Mesodermal cell (in vitro differentiated cells): ENCODE measurements around the gene ARFGAP1.
"Not testable (repeated sequence)": the region's sequence is repeated elsewhere in the genome, so short reads cannot be mapped to it uniquely, and the experiment has no call there.

Experiments used
- H3K27ac ChIP-seq: 2 replicates; pipeline ENCODE4 v1.7.0; 2013; ENCODE audit warnings: mild to moderate bottlenecking, low read depth, low read length, moderate library complexity; ENCODE audit not compliant: severe bottlenecking
- H3K36me3 ChIP-seq: 2 replicates; pipeline ENCODE4 v1.7.1; 2013; ENCODE audit warnings: mild to moderate bottlenecking, low read length, moderate library complexity; ENCODE audit not compliant: control insufficient read depth, insufficient read depth
- H3K4me1 ChIP-seq: one replicate; pipeline ENCODE4 v1.7.1; 2013; ENCODE audit warnings: mild to moderate bottlenecking, low read length; ENCODE audit not compliant: insufficient read depth, control insufficient read depth, poor library complexity, severe bottlenecking
- H3K4me3 ChIP-seq: 2 replicates; pipeline ENCODE4 v1.7.0; 2013; ENCODE audit warnings: low read length, control low read depth, mild to moderate bottlenecking; ENCODE audit not compliant: insufficient read depth, poor library complexity, severe bottlenecking; ENCODE audit errors: extremely low read depth
- H3K9me3 ChIP-seq: 2 replicates; pipeline ENCODE4 v1.7.1; 2013; ENCODE audit warnings: mild to moderate bottlenecking, low read length, moderate library complexity; ENCODE audit not compliant: control insufficient read depth
- WGBS, 2 experiments: methylation state at CpG; one replicate each; pipeline ENCODE4 v1.1.5; 2013; ENCODE audit warnings: missing lambda C conversion rate in 2 of 2; ENCODE audit not compliant: insufficient coverage in 2 of 2; 5-methylcytosine and 5-hydroxymethylcytosine counted together

The ARFGAP1 gene

GRCh38 chr20:63303095-63303666, 30.6 kb downstream of the ARFGAP1 start:
- Histone ChIP-seq H3K4me3 (no peak overlapping the region), H3K9me3 (no peaks in the 10 kb centered on the region), H3K4me1 (no peaks in the 10 kb centered on the region), H3K27ac (no peak overlapping the region), H3K36me3 (no peaks in the 10 kb centered on the region)
- 71 to 100% methylated on average over 1 to 2 of the region's 5 CpGs for WGBS, 2 experiments

DNA sequence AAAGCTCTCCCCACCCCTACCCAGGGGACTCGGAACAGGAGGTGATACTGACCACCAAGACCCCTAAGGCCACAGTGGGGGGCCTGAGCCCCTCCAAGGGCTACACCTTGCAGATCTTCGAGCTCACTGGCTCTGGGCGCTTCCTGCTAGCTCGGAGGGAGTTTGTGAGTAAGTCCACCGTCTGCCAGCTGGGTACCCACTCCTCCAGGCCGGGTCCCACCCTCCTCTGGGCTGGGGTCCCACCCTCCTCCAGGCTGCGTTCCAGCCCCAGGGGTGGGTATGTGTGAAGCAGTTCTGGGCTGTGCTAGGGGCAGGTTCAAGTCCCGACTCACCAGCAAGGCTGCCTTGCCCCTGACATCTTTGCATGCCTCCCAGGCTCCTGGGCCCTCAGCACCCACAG, 32.8 kb downstream of the ARFGAP1 start:
- Histone ChIP-seq H3K9me3 (no peaks in the 10 kb centered on the region), H3K36me3 (no peaks in the 10 kb centered on the region), H3K27ac (no peak overlapping the region), H3K4me3 (no peak overlapping the region), H3K4me1 (no peaks in the 10 kb centered on the region)
- 53 to 78% methylated on average over 4 to 6 of the region's 8 CpGs for WGBS, 2 experiments

DNA sequence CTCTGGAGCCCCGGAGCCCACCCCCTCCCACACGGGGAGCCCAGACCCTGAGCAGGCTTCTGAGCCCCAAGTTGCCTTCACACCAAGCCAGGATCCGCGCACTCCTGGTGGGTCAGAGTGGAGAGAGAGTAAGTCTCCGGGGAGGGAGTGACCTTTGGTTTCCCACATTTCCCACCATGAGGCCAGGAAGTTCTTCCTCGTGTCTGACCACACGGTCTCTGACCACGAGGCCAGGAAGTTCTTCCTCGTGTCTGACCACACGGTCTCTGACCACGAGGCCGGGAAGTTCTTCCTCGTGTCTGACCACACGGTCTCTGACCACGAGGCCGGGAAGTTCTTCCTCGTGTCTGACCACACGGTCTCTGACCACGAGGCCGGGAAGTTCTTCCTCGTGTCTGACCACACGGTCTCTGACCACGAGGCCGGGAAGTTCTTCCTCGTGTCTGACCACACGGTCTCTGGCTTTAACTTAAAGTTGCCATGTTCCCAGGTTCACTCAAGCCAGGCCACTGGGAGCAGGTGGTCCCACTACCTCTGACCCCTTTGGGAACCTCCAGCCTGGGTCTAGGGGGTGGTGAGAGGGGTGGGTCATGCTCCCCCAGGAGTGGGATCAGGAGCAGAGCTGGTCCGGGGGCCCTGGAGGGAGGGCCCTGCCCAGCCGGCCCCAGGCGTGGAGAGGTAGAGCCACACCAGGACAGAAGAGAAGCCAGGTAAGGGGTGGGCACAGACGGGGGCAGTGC, 33.5 kb downstream of the ARFGAP1 start:
- not testable (repeated sequence) for H3K4me3 ChIP-seq, H3K36me3 ChIP-seq, H3K9me3 ChIP-seq, H3K4me1 ChIP-seq, H3K27ac ChIP-seq
- 91% methylated on average over 3 to 13 of the region's 30 CpGs for WGBS, 2 experiments

DNA sequence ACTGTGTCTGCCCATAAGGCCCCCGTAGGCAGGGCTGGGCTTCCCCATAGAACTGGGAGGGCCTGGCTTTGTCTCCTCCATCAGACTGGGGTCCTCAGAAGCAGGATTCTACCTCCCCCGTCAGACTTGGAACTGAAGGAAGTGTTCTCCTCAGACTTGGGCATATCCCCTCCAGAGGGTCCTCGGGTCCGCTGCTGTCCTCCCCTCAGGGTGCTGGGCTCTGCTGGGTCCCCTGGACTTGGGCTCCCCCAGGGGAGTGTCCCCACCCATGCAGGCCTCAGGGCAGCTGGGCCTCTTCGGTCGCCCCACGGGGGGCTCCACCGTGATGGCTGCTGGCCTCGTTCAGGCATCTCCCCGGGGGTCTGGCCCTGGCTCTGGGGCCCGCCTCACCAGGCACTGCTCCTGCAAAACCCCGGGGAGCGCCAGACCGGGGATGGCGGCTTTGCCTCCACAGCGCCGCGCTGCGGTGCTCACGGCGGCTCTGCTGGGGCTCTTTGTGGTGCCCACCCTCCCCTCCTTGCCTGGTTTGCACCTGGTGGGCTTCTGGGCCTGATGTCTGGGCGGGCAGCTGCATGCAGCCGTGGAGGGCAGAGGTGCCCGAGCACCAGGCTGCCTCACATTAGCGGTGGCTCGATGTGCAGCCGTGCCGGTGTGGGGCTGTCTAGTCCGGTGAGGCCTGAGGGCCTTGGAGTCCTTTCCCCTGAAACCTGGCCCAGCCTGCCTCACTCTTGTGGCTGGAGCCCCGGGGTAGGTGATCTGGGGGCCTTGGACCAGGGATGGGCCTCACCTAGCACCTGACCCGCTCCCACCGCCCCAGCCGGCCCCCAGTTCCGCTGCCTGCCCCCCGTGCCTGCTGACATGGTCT, 34.3 kb downstream of the ARFGAP1 start:
- 88 to 91% methylated on average over 35 of the region's 35 CpGs for WGBS, 2 experiments
- H3K27ac ChIP-seq: no peak overlapping the region
- H3K4me1 ChIP-seq: no peaks in the 10 kb centered on the region
- H3K36me3 ChIP-seq: no peaks in the 10 kb centered on the region
- H3K9me3 ChIP-seq: no peaks in the 10 kb centered on the region
- no peak overlapping the region for H3K4me3 ChIP-seq

GRCh38 chr20:63307538-63308217, 35.1 kb downstream of the ARFGAP1 start:
- Histone ChIP-seq H3K4me3 (no peak overlapping the region), H3K4me1 (no peaks in the 10 kb centered on the region), H3K27ac (no peak overlapping the region), H3K9me3 (no peaks in the 10 kb centered on the region), H3K36me3 (no peaks in the 10 kb centered on the region)
- 83 to 87% methylated on average over 19 to 23 of the region's 23 CpGs for WGBS, 2 experiments

GRCh38 chr20:63308218-63308911, 35.8 kb downstream of the ARFGAP1 start:
- Histone ChIP-seq H3K36me3 (no peaks in the 10 kb centered on the region), H3K4me1 (no peaks in the 10 kb centered on the region), H3K27ac (no peak overlapping the region), H3K4me3 (no peak overlapping the region), H3K9me3 (no peaks in the 10 kb centered on the region)
- 89 to 90% methylated on average over 25 to 29 of the region's 30 CpGs for WGBS, 2 experiments

DNA sequence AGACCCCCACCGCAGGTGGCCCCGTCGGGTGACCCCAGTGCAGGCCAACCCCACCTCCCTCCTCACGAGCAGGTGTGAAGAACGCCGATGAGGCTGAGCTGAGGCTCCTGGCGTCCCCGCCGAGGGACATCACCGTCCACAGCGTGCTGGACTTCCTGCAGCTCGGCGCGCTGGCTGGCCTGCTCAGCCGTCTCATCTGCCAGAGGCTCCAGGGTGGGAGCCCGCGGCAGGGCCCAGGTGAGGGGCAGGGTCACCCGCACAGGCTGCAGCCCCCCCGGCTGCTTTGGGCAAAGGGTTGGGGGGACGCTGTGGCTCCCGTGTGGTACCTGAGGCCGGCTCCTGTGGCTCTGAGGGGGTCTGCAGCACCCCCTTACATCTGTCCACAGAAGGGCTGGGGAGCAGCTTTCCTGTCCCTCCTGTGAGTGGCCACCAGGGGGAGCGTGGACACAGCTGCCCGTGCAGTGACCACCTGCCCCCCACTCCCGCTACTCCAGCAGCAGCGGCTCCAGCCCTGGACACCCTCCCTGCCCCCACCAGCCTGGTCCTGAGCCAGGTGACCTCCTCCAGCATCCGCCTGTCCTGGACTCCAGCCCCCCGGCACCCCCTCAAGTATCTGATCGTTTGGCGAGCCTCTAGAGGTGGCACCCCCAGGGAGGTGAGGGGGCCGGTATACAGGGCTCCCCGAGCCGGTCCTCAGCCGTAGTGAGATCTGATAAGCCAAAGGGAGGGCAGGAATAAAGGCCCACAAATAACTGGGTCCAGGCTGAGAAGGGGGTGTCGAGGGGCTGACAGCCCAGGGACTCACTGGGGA, 36.9 kb downstream of the ARFGAP1 start:
- Histone ChIP-seq H3K9me3 (no peaks in the 10 kb centered on the region), H3K27ac (no peak overlapping the region), H3K4me3 (no peak overlapping the region), H3K36me3 (no peaks in the 10 kb centered on the region), H3K4me1 (no peaks in the 10 kb centered on the region)
- 56 to 57% methylated on average over 27 to 28 of the region's 35 CpGs for WGBS, 2 experiments

- 83 to 93% methylated on average over 9 to 12 of the region's 20 CpGs for whole genome bisulfite sequencing, 2 experiments
- no peaks in the 10 kb centered on the region for H3K36me3 ChIP-seq
- no peak overlapping the region for H3K27ac ChIP-seq
- H3K4me1 ChIP-seq: no peaks in the 10 kb centered on the region
- H3K4me3 ChIP-seq: no peak overlapping the region
- no peaks in the 10 kb centered on the region for H3K9me3 ChIP-seq
These were observed 37.8 kb downstream of the ARFGAP1 start for GRCh38 chr20:63310265-63310991.

GRCh38 chr20:63311186-63311832, 38.7 kb downstream of the ARFGAP1 start:
- Histone ChIP-seq H3K36me3 (no peaks in the 10 kb centered on the region), H3K9me3 (no peaks in the 10 kb centered on the region), H3K4me3 (no peak overlapping the region), H3K27ac (no peak overlapping the region), H3K4me1 (no peaks in the 10 kb centered on the region)
- 88 to 95% methylated on average over 24 to 26 of the region's 29 CpGs for WGBS, 2 experiments
